AG04449 (cell line): ENCODE results near the gene MYOCD.
A peak's percentile ranks its signal among the peaks of the same experiment; 100 is the strongest.

ENCODE experiments used
- CTCF ChIA-PET: fragments of 350-600 bp; formaldehyde crosslinking; extraction: SDS; loops from one replicate; lab custom pipeline; 2021; ENCODE audit warnings: antibody characterized with exemption; lab: Yijun Ruan, JAX
- POLR2A ChIA-PET: fragments of 400-600, 350-600 bp; formaldehyde crosslinking; extraction: SDS; loops from one replicate; lab custom pipeline; 2020; ENCODE audit warnings: antibody characterized with exemption, inconsistent platforms; lab: Yijun Ruan, JAX
- DNase-seq: peaks from one replicate; pipeline ENCODE4 v3.0.0-alpha.2; 2010; ENCODE audit warnings: low read depth, low spot score
- H3K4me3 ChIP-seq: 2 replicates; pipeline ENCODE4 v1.5.1; 2011; ENCODE audit warnings: low read depth, mild to moderate bottlenecking, control low read depth, low read length
- TF ChIP-seq, protein P1 (sequence below): IDR thresholded peaks from one replicate; pipeline ENCODE4 v1.5.1; 2011; ENCODE audit warnings: mild to moderate bottlenecking, moderate library complexity, low read length, control low read depth, inconsistent platforms; ENCODE audit not compliant: insufficient read depth; ENCODE audit errors: missing control alignments

Gene MYOCD, protein sequence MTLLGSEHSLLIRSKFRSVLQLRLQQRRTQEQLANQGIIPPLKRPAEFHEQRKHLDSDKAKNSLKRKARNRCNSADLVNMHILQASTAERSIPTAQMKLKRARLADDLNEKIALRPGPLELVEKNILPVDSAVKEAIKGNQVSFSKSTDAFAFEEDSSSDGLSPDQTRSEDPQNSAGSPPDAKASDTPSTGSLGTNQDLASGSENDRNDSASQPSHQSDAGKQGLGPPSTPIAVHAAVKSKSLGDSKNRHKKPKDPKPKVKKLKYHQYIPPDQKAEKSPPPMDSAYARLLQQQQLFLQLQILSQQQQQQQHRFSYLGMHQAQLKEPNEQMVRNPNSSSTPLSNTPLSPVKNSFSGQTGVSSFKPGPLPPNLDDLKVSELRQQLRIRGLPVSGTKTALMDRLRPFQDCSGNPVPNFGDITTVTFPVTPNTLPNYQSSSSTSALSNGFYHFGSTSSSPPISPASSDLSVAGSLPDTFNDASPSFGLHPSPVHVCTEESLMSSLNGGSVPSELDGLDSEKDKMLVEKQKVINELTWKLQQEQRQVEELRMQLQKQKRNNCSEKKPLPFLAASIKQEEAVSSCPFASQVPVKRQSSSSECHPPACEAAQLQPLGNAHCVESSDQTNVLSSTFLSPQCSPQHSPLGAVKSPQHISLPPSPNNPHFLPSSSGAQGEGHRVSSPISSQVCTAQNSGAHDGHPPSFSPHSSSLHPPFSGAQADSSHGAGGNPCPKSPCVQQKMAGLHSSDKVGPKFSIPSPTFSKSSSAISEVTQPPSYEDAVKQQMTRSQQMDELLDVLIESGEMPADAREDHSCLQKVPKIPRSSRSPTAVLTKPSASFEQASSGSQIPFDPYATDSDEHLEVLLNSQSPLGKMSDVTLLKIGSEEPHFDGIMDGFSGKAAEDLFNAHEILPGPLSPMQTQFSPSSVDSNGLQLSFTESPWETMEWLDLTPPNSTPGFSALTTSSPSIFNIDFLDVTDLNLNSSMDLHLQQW

GRCh38 chr17:12665263-12666210, at the start of gene MYOCD:
MYOCD (plus strand) TSS chr17:12665890; CDS start chr17:12666189, 299 bp downstream.
- H3K4me3 ChIP-seq = peak within 1 kb of the TSS; percentile 73
- DNase-seq = peak; percentile 19
- CTCF ChIA-PET = interaction anchor here (0.6 to 5.1 kb wide), 20 partner anchors 10 to 502 kb away, joined by 3 to 211 read pairs (median 4); partner anchors contain the start of gene ARHGAP44
- POLR2A ChIA-PET = interaction anchor here (1.0 to 1.2 kb wide), 3 partner anchors 45 to 154 kb away, joined by 3 read pairs; no protein-coding TSS in a partner anchor
- TF ChIP-seq, protein P1, sequence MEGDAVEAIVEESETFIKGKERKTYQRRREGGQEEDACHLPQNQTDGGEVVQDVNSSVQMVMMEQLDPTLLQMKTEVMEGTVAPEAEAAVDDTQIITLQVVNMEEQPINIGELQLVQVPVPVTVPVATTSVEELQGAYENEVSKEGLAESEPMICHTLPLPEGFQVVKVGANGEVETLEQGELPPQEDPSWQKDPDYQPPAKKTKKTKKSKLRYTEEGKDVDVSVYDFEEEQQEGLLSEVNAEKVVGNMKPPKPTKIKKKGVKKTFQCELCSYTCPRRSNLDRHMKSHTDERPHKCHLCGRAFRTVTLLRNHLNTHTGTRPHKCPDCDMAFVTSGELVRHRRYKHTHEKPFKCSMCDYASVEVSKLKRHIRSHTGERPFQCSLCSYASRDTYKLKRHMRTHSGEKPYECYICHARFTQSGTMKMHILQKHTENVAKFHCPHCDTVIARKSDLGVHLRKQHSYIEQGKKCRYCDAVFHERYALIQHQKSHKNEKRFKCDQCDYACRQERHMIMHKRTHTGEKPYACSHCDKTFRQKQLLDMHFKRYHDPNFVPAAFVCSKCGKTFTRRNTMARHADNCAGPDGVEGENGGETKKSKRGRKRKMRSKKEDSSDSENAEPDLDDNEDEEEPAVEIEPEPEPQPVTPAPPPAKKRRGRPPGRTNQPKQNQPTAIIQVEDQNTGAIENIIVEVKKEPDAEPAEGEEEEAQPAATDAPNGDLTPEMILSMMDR = no peak

DNA sequence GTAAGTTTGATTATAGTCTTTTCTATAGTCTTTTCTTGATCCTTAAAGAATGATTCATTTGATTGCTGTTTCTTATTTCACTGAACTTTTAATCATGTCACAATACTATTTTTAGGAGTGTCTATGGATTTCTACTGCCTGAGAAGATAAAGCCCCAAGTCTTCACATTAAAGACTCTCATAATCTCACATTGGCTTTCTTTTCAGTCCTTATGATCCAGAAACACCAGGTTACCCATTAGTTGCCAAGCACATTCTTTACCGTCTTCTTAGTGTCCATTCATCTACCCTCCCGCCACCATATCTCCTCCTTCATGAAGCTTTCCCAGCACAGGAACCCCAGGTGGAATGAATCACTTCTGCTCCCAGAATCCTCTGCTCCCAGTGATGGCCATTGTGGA, 49.5 kb upstream of the MYOCD start:
- CTCF ChIA-PET = no interaction called here
- TF ChIP-seq, protein P1 = no peak
- no peak overlapping the region for H3K4me3 ChIP-seq
- POLR2A ChIA-PET = no interaction called here
- no peak for DNase-seq

GRCh38 chr17:12618557-12618956, 47.1 kb upstream of the MYOCD start:
- no peak for DNase-seq
- no peak overlapping the region for H3K4me3 ChIP-seq
- CTCF ChIA-PET = no interaction called here
- TF ChIP-seq, protein P1 = no peak
- POLR2A ChIA-PET = interaction anchor here (0.6 kb wide), 1 partner anchor 50 kb away, joined by 3 read pairs; no protein-coding TSS in a partner anchor

GRCh38 chr17:12619459-12620199, 46.1 kb upstream of the MYOCD start:
- no peak for DNase-seq
- TF ChIP-seq, protein P1 = no peak
- CTCF ChIA-PET = interaction anchor here (0.6 to 1.4 kb wide), 3 partner anchors 9 to 383 kb away, joined by 3 read pairs; no protein-coding TSS in a partner anchor
- POLR2A ChIA-PET = interaction anchor here (0.7 to 1.3 kb wide), 2 partner anchors 14 to 45 kb away, joined by 3 to 4 read pairs; no protein-coding TSS in a partner anchor
- H3K4me3 ChIP-seq = no peak overlapping the region

DNA sequence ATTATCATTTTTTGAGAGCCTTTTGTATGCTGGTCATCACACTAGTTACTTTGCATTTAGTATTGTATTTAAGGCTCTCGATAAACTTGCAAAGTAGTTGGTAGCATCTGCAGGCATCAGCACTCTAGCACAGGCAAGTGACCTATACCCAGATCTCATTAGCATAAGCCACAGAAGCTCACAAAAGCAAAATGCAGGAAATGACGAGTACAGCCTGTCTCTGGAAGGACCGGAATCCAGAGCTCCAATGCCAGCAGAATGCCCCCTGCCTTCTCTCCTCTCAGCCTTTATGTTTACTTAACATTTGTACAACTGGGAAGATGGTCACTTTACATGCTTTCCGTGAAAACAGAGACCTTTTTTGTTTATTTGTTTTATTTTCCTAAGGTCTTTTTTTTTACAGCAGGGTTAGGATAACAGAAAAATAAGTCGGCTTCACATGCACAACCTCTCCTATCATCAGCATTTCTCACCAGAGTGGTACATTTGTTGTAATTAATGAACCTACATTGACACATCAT, 45.4 kb upstream of the MYOCD start:
- POLR2A ChIA-PET = interaction anchor here (0.7 to 1.3 kb wide), 2 partner anchors 15 to 45 kb away, joined by 3 to 4 read pairs; no protein-coding TSS in a partner anchor
- no peak overlapping the region for H3K4me3 ChIP-seq
- CTCF ChIA-PET = interaction anchor here (0.6 to 1.4 kb wide), 5 partner anchors 9 to 382 kb away, joined by 3 read pairs; no protein-coding TSS in a partner anchor
- TF ChIP-seq, protein P1 = no peak
- no peak for DNase-seq
